Inferior parietal cortex (tissue), 1 donor: Measurements from ENCODE around the gene GZF1.

ENCODE experiments used
- DNase-seq: peaks from one replicate; pipeline ENCODE4 v3.0.0-alpha.2; 2016; ENCODE audit errors: extremely low spot score

GZF1 gene

DNA sequence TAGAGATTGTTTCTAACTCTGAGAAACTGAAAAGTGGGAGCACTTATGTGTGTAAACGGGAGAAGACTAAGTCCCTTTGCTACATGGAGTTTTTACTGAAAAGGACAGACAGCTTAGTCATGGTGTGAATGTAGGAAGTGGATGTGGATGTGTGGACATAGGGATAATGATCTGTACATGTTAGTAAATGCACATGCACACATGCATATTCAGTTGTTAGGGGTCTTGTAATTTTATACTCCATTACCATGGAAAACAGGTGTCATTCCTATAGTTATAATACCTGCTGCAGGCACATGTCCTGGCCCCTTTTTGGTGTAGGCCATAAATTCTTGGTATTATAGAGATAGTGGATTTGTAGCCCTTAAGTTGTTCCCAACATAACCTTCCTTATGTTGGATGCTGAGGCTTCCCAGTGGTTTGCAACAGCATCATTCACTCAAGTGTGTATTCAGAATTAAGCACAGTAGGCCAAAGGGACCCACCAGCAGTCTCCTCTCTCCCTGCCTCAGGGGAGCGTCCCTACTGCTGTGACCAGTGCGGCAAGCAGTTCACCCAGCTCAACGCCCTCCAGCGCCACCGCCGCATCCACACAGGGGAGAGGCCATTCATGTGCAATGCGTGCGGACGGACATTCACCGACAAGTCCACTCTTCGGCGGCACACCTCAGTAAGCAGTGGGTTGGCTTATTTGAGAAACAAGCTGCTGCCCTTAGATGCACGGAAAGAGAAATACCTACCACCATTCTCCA, 7.3 kb downstream of the GZF1 start:
- no peak for DNase-seq

DNA sequence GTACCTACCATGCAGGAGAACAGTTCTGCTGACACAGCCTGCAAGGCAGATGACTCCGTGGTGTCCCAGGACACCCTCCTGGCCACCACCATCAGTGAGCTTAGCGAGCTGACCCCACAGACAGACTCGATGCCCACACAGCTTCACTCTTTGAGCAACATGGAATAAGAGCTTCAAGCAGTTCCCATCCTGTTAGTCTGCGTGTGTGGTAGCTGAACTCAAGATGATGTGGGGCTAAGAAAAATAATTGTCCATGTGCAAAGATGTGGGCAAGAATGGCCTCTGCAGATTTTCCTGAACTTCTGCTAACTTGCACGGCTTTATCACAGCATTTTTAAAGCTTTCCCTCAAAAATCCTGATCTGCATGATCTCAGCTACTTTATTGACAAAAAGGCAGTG, 8.3 kb downstream of the GZF1 start:
- DNase-seq, result no peak

DNA sequence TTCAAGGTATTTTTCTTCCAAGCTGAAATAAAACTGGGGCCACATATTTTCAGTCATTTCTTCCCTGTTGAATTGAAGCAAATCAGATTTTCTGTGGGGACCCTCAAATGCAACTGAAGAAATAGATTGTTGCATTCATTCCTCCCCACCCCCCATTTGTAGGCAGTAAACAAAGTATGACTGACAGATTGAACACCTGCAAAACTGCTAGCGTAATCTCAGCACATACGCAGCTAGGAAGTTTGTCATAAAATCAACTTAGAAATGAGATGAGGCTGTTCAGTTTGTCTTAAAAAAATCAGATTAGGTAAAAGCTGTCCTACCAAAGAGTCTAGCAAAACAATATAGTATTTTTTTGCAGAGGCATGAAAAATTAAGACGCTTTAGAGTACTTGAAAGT, 8.9 kb downstream of the GZF1 start:
- DNase-seq, result no peak

DNA sequence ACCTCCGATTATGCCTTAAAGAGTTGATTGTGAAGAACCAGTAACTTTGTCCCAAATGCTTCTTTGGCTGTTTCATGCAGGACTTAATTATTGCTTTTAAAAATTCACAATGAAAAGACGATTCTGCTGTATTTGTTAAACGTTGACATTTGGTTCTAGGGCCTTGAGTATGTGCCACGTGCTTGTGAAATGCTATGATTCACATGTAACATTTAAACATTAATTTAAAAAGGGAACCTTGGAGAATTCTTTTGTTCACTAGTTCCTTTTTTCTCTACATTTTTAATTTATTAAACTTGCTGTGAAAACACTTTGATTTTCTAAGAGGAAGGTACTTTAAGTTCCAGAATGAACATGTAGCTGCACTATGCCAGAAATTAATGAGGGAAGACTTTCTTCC, 9.5 kb downstream of the GZF1 start:
- no peak for DNase-seq

DNA sequence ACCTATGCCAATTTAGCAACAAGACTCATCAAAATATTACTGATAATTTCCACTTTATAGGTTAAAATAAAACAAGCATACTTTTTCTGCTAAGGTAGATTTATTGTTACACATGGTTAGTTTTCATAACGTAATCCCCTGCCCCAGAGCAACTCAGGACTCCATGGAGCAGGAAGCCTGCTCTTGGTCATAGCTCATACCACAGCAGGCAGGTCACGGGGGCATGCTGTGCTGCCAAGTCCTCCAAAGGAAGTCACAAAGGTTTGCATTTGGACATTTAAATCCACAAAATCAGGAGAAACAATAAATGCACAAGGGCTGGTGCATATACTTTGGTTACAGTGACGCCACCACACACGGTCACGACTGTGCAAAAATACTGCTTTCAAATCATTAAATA, 12.5 kb downstream of the GZF1 start:
- no peak for DNase-seq

DNA sequence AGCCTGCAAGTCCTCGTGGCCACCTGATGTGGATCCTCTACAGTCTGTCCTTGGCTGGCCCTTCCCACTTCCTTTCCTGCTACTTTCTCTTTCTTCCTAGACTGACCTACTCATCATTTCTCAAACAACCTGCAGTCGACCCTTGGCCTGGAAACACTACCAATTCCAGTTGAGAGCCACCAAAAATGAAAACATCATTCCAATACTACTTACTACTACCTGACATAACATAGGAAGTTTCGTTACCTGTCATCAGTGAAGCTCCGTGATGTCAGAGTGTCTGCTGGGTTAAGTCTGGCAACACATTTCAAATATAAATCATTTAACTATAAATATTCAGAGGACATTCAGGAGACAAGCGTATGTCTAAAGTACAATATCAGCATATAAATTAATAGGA, 13.8 kb downstream of the GZF1 start:
- no peak for DNase-seq

DNA sequence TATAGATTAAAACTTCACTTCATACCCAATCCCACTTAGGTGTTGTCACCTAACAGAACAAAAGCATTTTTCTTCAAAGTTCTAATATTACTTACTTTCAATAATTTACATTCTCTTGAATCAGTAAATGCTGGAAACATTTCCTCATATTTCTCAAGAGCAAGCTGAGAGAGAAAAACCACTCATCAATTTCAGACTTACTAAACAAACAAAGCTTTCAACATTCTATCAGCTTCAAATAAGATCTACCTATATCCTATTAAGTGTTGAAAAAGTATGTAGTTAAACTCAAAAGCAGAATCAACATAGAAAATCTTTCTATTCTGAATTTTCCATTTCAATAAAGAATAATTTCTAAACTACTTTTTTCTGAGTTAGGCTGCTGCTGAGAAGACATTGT, 17.8 kb downstream of the GZF1 start:
- DNase-seq, result no peak

DNA sequence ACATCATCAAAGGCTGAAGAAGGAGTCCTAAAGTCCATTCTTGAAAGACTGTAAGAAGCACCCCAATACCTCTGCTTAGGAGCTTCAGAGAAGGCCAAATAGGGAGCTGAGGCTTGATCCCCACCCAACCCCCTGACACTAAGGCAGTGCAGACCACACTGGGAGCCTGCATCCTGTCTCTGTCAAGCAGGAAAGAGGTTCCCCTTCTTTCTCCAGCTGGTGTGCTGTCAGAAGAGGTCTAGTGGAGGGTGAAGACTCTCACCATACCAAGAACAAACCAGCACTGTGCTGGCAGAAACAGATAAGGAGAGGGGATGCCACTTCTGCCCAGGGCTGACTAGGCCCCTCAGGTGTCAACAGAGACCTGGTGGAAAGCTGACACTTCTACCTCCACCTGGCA, 19.9 kb downstream of the GZF1 start:
- DNase-seq, result no peak

DNA sequence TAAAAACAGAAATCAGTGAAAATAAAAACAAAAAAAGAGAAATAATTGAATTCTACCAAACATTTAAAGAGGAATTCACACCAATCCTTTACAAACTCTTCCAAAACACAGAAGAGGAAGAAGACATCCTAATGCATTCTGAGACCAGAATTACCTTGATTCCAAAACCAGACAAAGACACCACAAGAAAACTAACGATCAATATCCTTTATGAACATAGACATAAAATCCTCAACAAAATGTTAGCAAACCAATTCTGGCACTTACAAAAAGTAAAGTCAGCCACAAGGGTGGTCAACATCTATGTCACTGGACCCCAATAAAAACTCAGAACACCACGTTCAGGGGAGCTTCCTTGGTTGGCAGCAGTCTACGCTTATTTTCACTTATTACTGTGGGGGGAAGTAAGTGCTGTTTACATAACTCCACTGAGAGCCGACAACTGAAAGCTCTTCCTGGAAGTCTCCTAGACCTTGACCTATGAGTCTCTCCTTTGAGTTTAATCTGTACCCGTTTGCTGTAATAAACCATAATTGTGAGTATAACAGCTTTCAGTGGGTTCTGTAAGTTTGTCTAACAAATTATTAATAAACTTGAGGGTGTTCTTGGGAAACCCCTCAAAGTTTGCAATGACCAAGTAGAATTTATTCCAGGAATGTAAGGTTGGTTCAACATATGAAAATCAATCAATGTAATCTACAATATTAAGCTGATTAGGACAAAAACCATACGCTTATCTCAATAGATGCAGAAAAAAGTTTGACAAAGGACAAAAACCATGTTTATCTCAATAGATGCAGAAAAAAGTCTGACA, 24.5 kb downstream of the GZF1 start:
- no peak for DNase-seq

DNA sequence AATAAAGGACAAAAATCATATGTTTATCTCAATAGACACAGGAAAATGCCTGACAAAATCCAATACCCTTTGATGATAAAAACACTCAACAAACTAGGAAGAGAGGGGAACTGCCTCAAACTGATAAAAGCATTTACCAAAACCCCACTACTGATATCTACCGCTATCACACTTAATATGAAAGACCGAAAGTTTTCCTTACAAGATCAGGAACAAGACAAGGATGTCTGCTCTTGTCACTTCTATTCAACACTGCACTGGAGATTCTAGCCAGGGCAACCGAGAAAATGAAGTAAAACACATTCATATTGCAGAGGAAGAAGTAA, 25.1 kb downstream of the GZF1 start:
- DNase-seq, result no peak

DNA sequence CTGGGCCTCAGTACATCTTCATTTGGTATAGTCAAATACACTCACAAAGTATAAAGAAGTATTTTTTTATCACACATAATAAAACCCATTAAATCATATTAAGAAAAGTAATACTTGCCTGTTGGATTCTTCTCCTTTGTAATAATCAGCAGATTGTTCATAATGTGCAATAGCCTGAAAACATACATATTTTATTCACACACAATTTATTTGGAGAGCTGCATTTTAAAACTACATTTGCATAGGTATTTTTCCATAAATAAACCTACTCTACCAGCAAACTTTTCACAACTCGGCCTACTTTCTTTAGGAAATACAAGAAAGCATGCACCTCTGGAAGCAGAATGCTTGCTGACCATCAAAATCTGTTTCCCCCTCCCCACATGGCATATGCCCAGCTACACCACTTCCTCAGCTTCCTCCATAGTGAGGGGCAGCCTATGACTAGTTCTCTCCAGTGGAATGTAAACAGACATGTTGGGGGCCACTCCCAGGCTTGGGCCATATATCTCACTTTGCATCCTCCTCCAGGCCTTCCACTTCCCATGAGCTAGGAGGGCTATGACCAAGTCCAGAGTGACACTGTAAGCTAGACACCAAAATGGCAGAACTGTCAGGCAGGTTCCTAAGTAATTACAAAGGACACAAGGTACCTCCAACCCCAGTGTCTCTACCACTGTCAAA, 28.3 kb downstream of the GZF1 start:
- DNase-seq, result no peak

DNA sequence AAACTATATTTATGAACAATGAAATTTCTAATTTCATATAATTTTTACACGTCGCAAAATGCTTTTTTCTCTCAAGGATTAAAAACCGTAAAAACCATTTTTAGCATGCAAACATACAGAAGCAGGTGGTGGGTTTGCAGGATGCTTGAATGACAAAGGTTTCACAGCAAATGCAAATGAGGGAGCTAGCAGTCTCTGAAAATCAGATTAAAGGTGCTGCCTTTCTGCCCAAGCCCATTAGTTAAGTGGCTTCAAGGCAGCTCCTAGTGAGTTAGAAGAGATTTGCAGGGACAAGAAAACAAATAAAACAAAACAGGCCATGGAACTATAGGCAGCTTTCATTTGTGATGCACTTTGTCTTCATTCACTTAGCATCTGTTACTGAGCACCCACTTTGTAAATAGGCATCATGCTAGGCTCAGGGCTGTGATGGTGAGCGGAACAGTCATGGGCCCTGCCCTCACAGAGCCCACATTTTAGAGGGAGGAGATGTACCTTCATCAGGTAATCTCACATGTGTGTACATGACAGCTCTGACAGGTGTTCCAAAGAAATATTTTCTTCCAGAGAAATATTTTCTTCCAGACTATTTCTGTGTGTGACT, 29.8 kb downstream of the GZF1 start:
- no peak for DNase-seq

DNA sequence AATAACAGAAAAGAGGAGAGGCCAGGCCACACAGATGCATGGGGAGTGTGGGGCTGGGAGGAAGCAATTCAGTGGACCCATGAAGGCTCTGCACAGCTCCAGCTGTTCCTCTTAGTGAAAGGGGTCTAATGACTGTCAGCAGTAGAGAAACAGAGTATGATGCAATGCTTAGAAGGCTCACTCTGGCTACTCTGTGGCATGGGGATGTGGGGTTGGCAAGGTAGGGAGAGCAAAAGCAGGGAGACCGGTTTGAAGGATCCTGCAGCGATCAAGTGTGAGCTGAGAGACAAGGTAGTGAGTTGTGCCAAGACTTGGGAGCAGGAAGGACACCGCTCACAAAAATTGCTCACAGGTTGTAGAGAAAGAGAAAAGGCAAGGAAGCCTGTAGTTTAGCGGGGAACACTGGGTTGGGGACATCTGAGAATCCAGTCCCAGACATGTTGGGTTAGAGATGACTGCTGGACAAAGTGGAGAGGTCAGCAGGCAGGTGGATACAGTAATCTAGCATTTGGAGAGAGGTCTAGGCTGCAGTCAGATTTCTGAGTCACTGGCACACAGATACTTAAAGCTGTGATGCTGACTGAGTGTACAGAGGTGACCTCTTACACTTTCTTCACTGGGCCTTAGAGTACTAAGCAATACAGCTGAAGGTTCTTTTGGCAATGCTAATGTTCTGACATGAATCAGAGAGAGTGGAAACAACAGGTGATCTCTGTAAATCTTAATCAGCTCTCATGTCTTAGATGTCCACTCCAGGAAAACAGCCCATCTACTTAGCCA, 32.2 kb downstream of the GZF1 start:
- DNase-seq, result no peak

DNA sequence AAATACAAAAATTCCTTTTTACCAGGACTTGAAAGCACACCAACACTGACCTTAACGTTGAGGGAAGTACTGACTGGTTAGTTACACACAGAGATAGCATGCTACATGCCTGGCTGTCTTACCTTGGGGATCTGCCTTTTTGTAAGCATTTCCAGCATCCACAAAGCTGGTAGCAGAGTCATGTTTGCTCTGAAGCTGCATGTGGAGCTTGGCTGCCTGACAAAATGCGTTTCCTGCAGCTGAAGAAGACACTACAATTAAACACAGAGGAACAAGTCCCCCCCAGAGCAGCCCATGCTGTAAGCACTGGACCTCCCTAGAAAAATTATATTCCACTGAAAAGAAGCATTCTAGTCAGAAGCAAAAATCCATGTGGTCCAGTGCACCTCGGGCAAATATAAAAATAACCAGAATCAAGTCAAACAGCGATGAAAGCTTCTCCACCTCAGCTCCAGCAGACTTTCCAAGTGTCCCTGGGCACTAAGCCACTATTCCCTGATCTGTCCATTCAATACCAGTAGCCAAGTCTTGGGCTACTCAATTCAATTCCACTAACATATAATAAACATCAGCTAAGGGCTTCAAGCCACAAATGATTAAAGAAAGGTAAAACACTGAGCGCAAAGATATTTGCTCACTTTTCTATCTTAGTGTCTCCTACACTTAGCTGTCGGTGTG, 35.1 kb downstream of the GZF1 start:
- DNase-seq, result no peak

DNA sequence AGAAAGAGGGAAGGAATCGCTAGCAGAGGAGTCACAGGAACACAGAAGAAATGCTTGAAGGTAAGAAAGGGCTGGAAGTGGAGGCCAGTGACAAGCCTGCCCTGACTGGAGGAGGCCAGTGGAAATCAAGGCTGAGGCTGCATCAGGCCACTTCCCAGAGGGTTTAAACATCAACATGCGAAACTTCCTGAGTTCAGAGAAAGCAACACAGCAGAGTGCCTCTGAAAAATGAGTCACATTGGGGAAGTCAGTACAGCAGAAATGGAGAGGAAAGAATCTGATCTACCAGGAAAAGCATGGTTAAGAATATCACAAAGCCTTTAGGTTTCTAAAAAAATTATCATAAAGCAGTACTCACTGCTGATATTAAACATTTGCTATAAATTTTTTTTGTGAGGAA, 36.0 kb downstream of the GZF1 start:
- DNase-seq, result no peak

DNA sequence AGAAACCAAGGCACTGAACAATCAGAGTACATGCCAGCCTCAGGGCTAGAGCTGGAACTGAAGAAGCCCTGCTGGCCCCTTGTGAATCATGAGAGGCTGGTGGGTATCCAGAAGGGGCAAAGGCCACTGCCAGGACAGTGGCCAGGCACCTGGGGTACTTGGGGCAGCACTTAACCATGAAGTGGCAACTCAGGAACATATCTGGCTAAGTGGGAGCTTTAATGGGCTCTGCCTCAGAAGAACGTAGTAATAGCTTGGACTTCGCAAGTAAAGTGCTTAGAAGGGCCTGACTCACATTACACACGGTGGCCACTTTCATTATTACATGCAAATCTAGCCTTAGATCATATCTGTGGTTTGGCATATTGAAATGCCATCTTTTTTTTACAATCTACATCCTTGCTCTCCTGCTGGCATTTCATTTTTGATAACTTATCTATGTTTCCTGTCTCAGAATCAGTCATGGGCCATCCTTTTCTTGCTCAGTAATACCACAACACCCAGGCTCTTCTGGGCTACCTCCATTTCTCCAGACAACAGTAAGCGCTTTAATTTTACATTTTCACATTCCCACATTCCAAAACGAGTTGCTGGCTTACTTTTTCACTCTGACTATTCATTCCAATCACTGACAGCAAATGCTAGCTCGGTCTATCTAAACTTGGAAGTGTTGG, 37.7 kb downstream of the GZF1 start:
- DNase-seq, result no peak

DNA sequence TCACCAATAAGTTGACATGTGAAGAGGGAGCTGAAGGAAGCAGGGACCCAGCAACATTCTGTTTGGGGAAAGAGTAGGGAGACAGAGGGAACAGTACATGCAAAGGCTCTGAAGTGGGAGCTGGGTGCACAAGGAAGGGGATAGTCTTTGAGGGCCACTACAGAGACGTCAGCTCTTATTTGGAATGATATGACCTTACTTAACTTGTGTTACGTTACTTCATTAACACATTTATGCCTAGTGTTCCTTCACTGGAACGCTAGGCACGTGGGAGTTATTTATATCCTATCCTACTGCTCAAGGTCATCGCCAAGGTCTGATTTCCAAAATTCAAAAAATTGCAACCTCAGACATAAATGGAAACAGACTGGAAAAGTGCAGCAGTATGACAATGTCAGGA, 39.1 kb downstream of the GZF1 start:
- DNase-seq, result no peak

DNA sequence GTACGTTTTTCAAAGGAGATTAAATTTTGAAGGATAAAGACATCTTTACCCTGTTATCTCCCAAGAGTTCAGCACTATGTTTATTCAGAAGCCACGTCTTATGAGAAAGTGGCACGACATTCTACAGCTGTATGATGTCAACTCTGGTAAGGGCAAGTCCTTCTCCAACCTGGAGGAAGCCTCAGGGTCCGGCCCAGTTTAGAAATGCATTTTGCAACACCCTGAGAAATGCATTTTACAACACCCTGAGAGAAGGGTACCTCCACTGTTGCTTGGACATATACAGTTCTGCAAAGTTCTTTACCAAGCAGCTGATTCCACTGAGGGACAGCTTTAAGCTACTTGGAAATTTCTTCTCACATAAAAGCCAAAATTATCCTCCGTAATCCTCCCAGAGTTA, 41.8 kb downstream of the GZF1 start:
- DNase-seq, result no peak

DNA sequence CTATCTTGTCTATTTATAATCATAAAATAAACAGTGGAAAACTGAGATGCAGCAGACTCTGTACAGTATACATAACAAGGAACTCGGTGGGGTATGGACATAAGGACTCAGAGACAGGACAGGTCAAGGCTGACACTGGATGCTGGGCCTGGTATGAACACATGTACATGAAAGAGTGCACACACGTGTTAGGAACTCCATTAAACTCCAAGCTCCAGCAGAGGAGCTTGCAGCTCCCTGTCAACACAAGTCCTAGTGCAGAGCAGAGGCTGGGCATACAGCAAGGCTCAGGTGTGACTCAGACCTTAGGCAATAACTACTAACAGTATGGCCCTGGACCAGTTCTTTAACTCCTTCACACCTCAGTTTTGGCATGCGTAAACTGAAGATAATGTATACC, 42.2 kb downstream of the GZF1 start:
- DNase-seq, result no peak

DNA sequence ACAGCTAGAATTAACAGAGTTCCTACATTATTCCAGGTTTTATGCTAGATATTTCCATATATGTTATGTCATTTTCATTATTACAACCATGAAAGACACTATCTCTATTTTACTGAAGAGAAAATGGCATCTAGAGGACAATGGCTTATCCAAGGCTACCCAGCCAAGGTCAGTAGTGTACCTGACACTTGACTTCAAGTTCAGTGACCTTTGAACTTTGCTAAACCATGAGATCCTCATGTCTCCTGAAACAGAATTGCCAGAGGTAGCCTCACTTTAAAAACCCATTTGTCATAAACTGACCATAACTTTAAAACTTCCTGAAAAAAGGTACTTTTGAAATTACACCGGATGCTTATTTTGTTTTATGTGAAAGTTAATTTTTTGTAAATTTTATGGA, 44.9 kb downstream of the GZF1 start:
- DNase-seq, result no peak
